Dermis blood vessel endothelial cell (primary cell): ENCODE data around the gene YY1. TPM values are rescaled to one million over a fixed set of nuclear protein-coding genes. Genes with fewer than 3 reads are reported as not detected.
"Not testable (repeated sequence)": the region's sequence is repeated elsewhere in the genome, so short reads cannot be mapped to it uniquely, and the experiment has no call there.

ENCODE experiments used
- DNase-seq: peaks from one replicate; pipeline ENCODE4 v3.0.0; 2010
- total RNA-seq: library from RNA; depleted of rRNA; stranded (reverse); fragments of >200 nt; gene quantifications from 2 replicates; pipeline ENCODE4 v1.2.3, GENCODE V29; 2014

YY1 gene
- total RNA-seq, result 55.1 and 63.1 TPM in 2 replicates

DNA sequence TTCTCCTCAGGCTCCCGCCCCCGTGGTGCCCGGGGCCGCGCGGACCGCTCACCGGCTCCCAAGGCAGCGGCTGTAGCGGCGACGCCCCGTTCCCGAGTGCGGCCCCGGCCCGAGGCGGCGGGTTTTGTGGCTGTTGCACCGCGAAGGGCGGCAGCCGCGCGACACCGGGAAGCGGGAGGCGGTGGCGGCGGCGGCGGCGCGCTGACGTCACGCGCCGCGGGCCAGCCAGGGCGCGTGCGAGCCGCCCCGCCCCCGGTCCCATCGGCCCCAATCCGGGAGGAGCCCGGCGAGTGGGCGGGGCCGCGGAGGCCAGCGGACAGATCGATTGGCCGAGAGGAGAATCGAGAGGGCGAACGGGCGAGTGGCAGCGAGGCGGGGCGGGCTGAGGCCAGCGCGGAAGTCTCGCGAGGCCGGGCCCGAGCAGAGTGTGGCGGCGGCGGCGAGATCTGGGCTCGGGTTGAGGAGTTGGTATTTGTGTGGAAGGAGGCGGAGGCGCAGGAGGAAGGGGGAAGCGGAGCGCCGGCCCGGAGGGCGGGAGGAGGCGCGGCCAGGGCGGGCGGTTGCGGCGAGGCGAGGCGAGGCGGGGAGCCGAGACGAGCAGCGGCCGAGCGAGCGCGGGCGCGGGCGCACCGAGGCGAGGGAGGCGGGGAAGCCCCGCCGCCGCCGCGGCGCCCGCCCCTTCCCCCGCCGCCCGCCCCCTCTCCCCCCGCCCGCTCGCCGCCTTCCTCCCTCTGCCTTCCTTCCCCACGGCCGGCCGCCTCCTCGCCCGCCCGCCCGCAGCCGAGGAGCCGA, at the start of gene YY1:
Gene YY1, plus strand, starts transcription at position 726 of the 792 bp plus-strand sequence. CDS start 101 bp downstream, outside the sequence.
- peak; percentile 98 for DNase-seq

DNA sequence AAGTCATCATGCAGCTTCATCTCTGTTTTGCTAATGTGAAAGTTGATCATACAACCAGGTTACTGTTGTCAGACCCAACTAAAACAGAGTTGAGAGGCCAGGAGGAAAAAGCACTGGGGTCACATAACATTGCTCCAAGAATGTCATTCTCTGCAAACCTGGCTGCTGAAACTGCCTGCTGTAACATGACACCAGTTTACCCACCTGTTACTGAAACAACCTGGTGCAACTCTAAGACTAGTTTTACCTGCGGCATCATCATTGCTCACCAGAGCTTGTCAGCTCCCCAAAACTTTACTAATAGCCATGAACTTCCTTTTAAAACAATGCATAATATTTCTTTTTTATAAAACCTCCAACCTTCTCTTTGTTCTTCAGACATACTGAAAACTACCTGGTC, 48.8 kb upstream of the YY1 start:
- no peak for DNase-seq

DNA sequence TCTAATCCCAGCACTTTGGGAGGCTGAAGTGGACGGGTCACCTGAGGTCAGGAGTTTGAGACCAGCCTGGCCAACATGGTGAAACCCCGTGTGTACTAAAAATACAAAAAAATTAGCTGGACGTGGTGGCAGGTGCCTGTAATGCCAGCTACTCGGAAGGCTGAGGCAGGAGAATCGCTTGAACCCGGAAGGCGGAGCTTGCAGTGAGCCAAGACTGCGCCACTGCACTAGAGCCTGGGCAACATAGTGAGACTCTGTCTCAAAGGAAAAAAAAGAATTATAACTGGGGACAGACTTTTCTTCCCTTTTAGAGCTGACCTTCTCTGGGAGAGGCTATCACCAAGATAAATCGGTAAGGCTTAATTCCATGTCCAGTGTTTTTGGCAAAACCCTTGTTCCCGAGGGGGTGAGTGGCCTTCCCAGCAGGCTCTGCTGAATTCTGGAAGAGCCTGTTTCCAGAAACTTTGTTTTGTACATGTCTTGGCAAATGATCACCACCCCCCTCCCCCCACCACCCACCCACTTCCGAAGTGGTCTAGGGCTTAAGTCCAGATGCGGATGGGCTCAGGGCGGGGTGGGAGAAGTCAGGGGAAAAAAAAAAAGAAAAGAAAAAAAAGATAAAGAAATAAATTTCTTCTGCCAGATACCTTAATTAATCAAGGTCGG, 47.2 kb upstream of the YY1 start:
- no peak for DNase-seq

DNA sequence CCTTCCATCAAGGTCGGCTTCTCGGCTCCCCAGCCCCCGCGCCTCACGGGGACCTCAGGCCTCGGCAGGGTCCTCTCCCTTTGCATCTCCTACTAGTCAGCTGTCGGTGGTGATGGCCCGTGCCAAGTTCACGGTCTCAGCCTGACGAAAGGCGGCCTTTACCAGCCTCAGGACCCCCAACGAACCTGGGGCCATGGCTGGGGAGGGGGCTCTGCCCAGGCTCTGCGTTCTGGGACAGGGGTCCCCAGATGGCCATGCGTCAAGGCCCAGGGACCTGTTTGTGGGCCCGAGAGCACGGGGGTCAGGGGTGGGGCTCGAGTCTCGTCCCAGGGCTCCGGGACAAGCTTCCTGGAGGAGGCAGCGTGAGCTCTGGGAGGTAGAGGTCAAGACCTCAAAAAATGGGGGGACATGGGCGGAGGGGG, 46.7 kb upstream of the YY1 start:
- DNase-seq, result no peak

DNA sequence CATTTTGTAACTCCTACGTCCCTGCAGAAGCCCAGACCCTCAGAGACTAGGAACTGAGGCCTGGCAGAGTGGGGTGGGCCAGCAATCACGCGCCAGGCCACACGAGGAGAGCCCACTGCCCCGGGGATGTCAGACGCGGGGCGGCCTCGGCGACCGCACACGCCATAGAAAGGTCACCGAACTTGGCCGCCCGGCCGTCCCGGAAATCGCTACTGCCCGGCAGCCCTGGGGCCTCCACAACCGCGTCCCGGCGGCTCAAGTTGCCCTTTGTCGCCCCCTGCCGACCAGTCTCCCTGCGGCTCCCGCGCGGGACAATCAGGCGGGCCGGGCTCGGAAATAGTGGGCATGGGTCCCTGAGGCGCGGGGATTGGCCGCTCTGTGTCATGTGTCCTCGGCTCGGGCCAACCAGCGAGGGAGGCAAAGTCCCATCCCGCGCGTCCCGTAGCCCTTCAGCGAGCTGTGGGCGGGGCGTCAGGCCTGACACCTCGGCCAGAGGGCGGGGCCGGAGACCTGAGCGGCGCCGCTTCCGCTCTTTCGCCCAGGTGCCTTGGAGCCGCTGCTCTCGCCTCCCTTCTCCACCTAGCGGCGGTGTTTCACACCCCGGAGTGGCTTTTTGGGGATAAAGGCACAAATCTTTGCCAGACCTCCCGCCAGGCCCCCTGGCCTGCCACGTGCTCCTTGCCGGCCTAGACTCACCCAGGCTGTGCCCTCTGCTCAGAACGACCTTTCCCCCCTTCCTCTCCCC, 46.1 kb upstream of the YY1 start:
- peak; percentile 98 for DNase-seq

DNA sequence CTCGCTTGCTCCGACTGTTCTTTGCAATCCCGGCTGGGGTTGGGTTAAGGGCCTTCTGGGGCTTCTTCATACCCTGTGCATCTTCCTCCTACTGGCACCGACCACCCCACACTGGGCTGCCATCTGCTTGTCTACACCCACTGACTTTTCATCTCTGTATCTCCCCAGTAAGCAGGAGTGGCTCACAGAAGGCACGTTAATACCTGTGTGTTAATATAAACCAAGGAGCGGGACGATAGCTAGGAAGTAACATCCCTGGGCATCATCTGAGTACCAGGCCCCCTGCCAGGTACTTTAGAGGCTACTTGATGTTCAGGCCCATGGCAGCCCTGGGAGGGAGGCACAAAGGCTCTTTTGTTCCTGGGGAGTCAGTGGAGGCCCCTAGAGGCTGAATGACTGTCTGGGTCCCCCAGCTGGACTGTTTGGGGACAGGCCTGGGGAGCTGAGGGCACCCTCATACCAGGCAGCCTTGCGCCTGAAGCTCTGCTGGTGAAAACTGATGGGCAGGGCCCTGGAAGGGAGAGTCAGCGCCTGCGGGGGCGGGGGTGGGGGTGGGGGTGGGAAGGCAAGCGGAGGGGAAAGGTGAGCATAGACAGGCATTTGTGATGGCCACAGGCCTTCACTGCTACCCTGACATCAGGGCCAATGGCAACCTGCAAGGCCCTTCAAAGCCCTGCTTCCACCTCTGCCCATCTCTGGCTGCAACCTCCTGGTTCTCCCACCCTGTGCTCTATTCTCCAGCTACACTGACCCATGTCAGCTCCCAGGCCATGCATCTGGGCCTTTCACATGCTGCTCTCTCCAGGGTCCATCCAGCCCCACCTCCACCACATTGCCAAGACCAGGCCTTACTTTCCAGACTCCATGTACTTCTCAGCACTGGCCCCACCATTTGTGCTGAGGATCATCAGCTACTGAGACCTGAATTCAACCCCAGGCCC, 45.3 kb upstream of the YY1 start:
- no peak for DNase-seq

DNA sequence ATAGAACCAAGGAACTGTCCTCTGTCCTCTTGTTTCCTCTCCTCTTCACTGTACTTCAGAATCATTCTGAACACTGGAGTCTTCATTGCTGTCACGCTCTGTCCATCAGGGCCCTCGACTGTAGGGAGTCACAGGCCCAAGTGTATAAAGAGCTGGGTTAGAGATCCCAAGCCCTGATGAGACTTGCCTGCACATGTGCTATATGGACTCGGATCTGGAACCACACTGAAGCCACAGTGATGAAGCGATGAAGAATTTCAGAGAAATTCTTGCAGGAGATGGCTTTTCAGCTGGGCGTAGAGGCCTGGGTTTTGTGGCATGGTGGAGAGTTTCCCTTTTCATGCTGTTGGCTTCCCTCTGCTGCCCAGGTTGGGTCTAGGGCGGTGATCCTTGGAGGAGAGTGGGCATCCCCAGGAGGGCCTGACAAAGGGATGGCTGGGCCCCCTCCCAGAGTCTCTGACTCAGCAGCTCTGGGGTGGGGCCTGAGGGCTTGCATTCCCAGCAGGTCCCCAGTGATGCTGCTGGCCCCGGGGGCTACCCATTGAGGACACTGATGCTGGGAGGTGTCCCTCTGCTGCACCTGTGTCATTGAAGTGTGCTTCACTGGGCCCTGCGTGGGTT, 39.6 kb upstream of the YY1 start:
- no peak for DNase-seq

DNA sequence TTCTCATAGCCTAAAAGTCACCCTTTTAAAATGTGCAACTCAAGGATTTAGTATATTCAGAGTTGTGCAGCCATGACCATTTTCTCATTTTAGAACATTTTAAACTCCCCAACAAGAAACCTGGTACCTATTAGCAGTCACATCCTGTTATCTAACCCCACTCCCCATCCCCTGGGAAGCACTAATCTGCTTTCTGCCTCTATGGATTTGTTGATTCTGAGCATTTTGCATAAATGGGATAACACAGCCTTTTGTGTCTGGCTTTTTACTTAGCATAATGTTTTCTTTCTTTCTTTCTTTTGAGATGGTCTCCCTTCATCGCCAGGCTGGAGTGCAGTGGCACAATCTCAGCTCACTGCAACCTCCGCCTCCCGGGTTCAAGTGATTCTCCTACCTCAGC, 38.6 kb upstream of the YY1 start:
- DNase-seq, result no peak

DNA sequence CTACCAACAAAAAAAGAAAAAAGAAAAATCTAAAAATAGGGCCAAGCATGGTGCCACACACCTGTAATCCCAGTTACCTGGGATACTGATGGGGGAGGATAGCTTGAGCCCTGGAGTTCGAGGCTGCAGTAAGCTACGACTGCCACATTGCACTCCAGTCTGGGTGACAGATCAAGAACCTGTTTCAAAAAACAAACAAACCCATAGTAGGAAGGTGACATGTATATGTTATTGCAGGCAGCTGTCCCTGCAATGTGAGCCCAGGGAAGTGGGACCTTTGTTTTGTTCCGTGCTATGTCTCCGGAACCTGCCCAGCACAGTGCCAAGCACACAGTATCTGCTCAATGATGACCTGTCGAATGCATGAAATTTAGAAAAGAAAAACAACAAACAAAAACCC, 37.2 kb upstream of the YY1 start:
- DNase-seq, result no peak

DNA sequence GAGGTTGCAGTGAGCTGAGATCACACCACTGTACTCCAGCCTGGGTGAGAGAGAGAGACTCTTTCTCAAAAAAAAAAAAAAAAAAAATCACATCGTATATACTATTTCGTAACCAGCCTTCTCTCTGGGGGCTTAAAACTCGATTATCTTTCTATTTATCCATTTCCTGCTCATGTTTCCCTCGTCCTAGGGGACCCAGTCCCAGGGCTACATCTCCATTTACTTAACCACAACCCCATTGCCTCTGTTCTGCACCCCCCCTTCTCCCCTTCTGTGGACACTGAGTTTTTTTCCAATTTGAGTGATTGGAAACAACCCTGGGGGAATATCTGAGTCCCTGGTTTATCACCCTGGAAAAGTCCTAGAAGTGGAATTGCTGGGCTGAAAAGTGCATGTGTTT, 36.2 kb upstream of the YY1 start:
- DNase-seq, result no peak

DNA sequence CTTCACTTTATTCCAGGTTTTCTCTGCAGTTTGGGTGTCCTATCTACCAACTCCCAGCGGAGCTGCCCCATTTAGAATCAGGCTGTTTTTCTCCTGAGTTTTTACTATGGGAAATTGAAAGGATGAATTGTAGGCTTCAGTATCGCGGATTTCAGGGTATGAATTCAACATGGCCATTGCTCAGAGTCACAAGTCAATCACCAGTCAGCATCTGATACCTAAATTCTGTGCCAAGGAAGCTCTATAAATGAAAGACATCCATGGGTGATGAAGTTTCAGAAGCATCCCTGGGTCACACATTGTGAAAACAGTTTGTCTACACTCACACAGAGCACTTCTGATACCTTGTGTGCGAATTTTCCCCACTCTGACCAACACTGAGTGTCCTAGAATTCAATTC, 35.8 kb upstream of the YY1 start:
- DNase-seq, result no peak

DNA sequence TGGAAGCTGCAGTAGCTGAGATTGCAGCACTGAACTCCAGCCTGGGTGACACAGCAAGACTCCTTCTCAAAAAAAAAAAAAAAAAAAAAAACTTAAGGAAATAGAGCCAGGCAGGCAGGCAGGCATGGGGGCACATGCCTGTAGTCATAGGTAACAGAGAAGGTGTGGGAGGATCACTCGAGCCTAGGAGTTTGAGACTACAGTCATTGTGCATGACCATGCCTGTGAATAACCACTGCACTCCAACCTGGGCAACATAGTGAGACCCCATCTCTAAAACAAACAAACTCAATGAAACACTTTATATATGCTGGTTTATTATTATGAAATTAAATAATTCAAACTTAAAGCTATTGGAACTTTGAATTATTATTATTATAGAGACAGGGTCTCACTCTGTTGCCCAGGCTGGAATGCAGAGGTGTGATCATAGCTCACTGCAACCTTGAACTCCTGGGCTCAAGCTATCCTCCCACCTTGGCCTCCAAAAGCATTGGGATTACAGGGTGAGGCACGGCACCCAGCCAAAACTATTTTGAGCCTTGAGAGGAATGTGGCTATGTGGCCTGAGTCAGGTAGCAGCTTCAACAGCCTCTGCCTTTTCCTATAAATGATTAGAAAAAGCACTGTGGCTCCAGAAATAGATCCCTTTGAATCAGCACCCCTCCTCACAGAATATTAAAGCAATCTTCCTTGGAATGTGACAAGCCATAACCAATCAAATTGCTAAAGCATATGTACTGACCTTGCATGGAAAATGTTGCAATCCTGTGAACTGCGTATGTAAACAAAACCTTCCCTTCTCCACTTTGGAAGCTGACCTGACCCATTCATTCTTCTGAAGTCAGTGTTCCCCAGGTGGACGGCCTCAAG, 34.7 kb upstream of the YY1 start:
- no peak for DNase-seq

DNA sequence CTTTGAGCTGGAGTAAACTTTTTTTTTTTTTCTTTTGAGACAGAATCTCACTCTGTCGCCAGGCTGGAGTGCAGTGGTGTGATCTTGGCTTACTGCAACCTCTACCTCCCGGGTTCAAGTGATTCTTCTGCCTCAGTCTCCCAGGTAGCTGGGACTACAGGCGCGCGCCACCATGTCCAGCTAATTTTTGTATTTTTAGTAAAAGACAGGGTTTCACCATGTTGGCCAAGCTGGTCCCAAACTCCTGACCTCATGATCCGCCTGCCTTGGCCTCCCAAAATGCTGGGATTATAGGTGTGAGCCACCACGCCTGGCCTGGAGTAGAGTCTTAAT, 34.1 kb upstream of the YY1 start:
- DNase-seq, result not testable (repeated sequence)

DNA sequence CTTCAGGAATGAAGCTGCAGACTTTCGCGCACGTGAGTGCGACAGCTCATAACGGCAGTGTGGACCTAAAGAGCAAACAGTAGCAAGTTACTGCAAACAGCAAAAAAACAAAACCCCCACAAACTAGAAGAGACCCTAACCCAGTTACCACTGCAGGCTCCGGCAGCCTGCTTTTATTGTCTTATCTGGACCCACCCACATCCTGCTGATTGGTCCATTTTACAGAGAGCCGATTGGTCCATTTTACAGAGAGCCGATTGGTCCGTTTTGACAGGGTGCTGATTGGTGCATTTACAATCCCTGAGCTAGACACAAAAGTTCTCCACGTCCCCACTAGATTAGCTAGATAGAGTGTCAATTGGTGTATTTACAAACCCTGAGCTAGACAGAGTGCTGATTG, 31.4 kb upstream of the YY1 start:
- DNase-seq, result not testable (repeated sequence)

DNA sequence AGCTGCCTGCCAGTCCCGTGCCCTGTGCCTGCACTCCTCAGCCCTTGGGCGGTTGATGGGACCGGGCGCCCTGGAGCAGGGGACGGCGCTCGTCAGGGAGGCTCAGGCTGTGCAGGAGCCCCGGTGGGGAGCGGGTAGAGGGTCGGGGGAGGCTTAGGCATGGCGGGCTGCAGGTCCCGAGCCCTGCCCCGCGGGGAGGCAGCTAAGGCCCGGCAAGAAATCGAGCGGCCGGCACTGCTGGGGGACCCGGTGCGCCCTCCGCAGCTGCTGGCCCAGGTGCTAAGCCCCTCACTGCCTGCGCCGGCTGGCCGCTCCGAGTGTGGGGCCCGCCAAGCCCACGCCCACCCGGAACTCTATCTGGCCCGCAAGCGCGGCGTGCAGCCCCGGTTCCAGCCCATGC, 30.8 kb upstream of the YY1 start:
- DNase-seq, result not testable (repeated sequence)

DNA sequence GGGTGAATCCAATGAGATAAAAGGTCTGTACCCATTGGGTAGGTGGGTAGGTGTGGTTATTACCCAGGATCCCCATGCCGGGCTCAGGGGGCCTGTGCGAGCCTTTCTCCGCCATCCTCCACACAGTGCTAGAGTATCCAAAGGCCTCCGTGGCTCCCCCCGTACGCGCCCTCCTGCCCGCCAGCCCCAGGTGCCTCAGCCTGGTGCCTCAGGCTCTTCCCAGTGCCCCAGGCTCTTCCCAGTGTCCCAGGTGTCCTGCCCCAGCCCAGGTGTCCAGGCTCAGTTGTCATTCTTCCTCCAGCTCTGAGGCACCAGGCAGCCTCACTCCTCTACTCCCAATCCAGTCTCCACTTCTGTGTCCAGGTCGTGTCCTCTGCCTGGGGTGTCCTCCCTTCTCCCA, 27.6 kb upstream of the YY1 start:
- DNase-seq, result no peak

DNA sequence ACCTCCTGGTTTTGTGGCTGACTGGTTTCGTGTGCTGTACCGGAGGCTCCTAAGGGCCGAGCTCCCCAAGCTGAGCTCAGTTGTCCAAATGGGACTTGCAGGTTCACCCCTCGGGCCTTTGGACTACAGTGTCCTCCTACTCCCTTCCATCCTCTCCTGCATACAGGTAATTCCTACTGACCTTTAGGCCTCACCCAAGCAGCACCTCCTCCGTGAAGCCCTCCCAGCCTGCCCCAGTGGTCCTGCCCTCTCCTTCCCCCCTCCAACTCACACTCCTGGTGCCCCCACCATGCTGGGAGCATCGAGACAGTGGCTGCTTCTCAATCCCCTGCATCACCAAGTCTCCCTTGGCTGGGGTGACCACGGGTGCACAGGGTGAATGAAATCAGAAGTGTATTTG, 27.1 kb upstream of the YY1 start:
- DNase-seq, result no peak

DNA sequence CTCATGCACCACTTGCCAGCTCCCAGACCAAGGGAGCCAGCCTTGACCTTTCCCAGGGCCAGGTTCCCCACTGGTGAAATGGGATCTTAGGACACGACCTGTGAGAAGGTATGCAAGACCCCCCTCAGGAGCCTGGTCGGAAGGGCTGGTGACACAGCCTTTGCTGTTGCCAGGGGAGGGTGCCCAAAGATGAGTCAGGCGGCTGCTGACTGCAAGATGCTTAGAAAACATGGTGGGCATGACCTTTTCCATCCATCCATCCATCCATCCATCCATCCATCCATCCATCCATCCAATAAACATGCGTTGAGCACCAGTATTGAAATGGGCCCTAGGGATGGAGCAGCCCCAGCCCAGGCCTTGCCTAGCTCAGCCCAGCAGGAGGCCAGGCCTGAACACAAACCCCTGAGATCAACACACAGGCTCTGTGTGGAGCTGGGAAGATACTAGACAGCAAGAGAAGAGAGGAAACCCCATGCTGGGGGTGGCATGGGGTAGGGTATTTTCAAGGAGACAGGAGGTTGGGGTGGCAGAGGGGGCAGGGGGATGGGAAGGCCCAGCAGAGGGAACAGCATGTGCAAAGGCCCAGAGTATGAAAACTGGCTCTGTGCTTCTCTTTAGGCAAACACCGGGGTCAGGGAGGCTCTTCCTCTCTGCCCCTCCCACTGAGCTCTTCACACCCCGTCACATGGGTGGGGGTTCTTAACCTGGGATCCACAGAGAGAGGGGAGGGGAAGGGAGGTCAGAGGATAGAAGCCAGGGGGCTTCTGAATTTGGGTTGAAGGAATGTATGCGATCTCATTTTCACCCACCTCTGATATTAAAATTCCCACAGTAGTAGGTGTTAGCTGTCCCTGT, 26.2 kb upstream of the YY1 start:
- no peak for DNase-seq

DNA sequence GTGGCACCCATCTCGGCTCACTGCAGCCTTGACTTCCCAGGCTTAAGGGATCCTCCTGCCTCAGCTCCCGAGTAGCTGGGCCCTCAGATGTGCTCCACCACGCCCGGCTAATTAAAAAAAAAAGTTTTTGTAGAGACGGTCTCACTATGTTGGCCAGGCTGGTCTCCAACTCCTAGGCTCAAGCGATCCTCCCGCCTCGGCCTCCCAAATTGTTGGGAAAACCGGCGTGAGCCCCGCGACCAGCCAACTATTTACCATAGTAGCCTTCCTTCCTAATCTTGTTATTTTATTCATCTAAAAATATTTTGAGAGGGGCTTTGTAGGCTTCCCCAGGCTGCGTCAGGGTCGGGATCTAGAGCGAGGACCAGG, 25.4 kb upstream of the YY1 start:
- no peak for DNase-seq
